CD14-positive monocyte (primary cell): ENCODE data around the gene PPM1D. TPM values are rescaled to one million over a fixed set of nuclear protein-coding genes. Genes with fewer than 3 reads are reported as not detected.
A peak's percentile ranks its signal among the peaks of the same experiment; 100 is the strongest.

ENCODE experiments used
- DNase-seq, 3 donors: peaks; one replicate each; pipeline ENCODE4 v3.0.0-alpha.2; 2011 to 2022
- H2AFZ ChIP-seq: 2 replicates; pipeline ENCODE4 v1.6.0; 2012; ENCODE audit warnings: mild to moderate bottlenecking, low read depth, low read length, inconsistent platforms; ENCODE audit not compliant: insufficient read depth, poor library complexity, severe bottlenecking
- H3K27ac ChIP-seq, 2 donors: 1 replicate in 1 of 2; 2 replicates in 1 of 2; pipeline ENCODE4 v1.5.1; 2012 to 2013; ENCODE audit warnings: low read length in 2 of 2, control low read depth in 1 of 2, inconsistent platforms in 1 of 2, low read depth in 1 of 2, mild to moderate bottlenecking in 1 of 2
- H3K27me3 ChIP-seq, 2 donors: one replicate each; pipeline versions ENCODE4 v1.6.0 to v1.6.1; 2011 to 2013; ENCODE audit warnings: low read length in 2 of 2; ENCODE audit not compliant: control insufficient read depth in 2 of 2, insufficient read depth in 2 of 2
- H3K36me3 ChIP-seq, 2 donors: replicated peaks in 1 of 2; 1 replicate in 1 of 2; 2 replicates in 1 of 2; pipeline versions ENCODE4 v1.5.1 to v1.6.1; 2012 to 2013; ENCODE audit warnings: low read length in 2 of 2, control low read depth in 1 of 2, inconsistent platforms in 1 of 2, mild to moderate bottlenecking in 1 of 2; ENCODE audit not compliant: insufficient read depth in 2 of 2, control insufficient read depth in 1 of 2
- H3K4me1 ChIP-seq, 2 donors: 1 replicate in 1 of 2; 2 replicates in 1 of 2; pipeline versions ENCODE4 v1.5.1 to v1.6.1; 2012 to 2013; ENCODE audit warnings: low read length in 2 of 2, control low read depth in 1 of 2, inconsistent platforms in 1 of 2, mild to moderate bottlenecking in 1 of 2, moderate library complexity in 1 of 2; ENCODE audit not compliant: insufficient read depth in 2 of 2, control insufficient read depth in 1 of 2
- H3K4me2 ChIP-seq: replicated peaks from 2 replicates; pipeline ENCODE3; 2012; ENCODE audit warnings: low read length, moderate library complexity, mild to moderate bottlenecking; ENCODE audit not compliant: poor library complexity, severe bottlenecking; ENCODE audit errors: extremely low read depth
- H3K4me3 ChIP-seq, 3 experiments: fragments of 200-600 bp in 1 of 3; sonication (generic) in 1 of 3; replicated peaks in 1 of 3; 1 replicate in 2 of 3; 2 replicates in 1 of 3; pipeline ENCODE4 v1.5.1; 2011 to 2013; ENCODE audit warnings: low read length in 3 of 3, mild to moderate bottlenecking in 3 of 3, control low read depth in 2 of 3, low read depth in 2 of 3, inconsistent platforms in 1 of 3, moderate library complexity in 1 of 3
- H3K79me2 ChIP-seq: 2 replicates; pipeline ENCODE4 v1.6.0; 2012; ENCODE audit warnings: mild to moderate bottlenecking, control low read depth, inconsistent platforms, low read length, moderate library complexity; ENCODE audit not compliant: insufficient read depth
- H3K9ac ChIP-seq: 2 replicates; pipeline ENCODE4 v1.6.0; 2017; ENCODE audit warnings: low read length, mild to moderate bottlenecking; ENCODE audit not compliant: insufficient read depth, poor library complexity, severe bottlenecking
- H3K9me3 ChIP-seq, 2 donors: replicated peaks in 1 of 2; 1 replicate in 1 of 2; 2 replicates in 1 of 2; pipeline versions ENCODE4 v1.5.1 to v1.6.1; 2012 to 2013; ENCODE audit warnings: low read length in 2 of 2, control low read depth in 1 of 2; ENCODE audit not compliant: control insufficient read depth in 1 of 2, insufficient read depth in 1 of 2
- H4K20me1 ChIP-seq: 2 replicates; pipeline ENCODE4 v1.6.0; 2012; ENCODE audit warnings: mild to moderate bottlenecking, low read length, control low read depth, moderate library complexity; ENCODE audit not compliant: insufficient read depth
- H3K27ac Mint-ChIP-seq, 7 donors: one replicate each; pipeline ENCODE4 v1.8.0; 2020; ENCODE audit warnings: mild to moderate bottlenecking in 7 of 7, mixed read lengths in 7 of 7, moderate library complexity in 6 of 7, inconsistent platforms in 2 of 7
- H3K27me3 Mint-ChIP-seq, 3 donors: one replicate each; pipeline ENCODE4 v1.8.0; 2021 to 2022; ENCODE audit warnings: low read depth in 3 of 3, mild to moderate bottlenecking in 3 of 3, mixed read lengths in 3 of 3, moderate library complexity in 3 of 3, inconsistent platforms in 1 of 3
- H3K36me3 Mint-ChIP-seq, 2 donors: one replicate each; pipeline ENCODE4 v1.8.0; 2020; ENCODE audit warnings: mixed read lengths in 2 of 2, inconsistent platforms in 1 of 2, mild to moderate bottlenecking in 1 of 2
- H3K4me1 Mint-ChIP-seq: one replicate; pipeline ENCODE4 v1.8.0; 2020; ENCODE audit warnings: mild to moderate bottlenecking, mixed read lengths
- H3K4me3 Mint-ChIP-seq, 2 donors: one replicate each; pipeline ENCODE4 v1.8.0; 2020; ENCODE audit warnings: mild to moderate bottlenecking in 2 of 2, mixed read lengths in 2 of 2, moderate library complexity in 1 of 2
- H3K9me3 Mint-ChIP-seq, 7 donors: one replicate each; pipeline ENCODE4 v1.8.0; 2020 to 2022; ENCODE audit warnings: mixed read lengths in 7 of 7, mild to moderate bottlenecking in 6 of 7, moderate library complexity in 6 of 7, inconsistent platforms in 2 of 7
- CTCF ChIP-seq: fragments of 200-600 bp; IDR thresholded peaks from one replicate; pipeline ENCODE4 v1.8.0; 2022; ENCODE audit warnings: antibody characterized with exemption, mild to moderate bottlenecking
- WGBS: methylation state at CpG from one replicate; pipeline ENCODE4 v1.1.5; 2013; ENCODE audit warnings: missing lambda C conversion rate; ENCODE audit not compliant: insufficient coverage; 5-methylcytosine and 5-hydroxymethylcytosine counted together
- intact Hi-C, 2 donors: fragments of 100-400 bp; cut with micrococcal nuclease; formaldehyde crosslinking; loops; one replicate each; pipeline versions ENCODE4 v1.15.0 to v1.15.1; 2023
- polyA plus RNA-seq, 3 donors: library from polyadenylated mRNA; depleted of rRNA in 1 of 3; unstranded in 2 of 3; stranded (reverse) in 1 of 3; fragments of 300-500 nt in 2 of 3; fragments of >200 nt in 1 of 3; fragmentation: Illumina TruSeq in 2 of 3; gene quantifications; 1 replicate in 2 of 3; 2 replicates in 1 of 3; pipeline ENCODE4 v1.2.3, GENCODE V29; 2012 to 2021

Gene PPM1D
- polyA plus RNA-seq, 3 donors, result 4.7 to 7.3 (median 7.2) TPM

GRCh38 chr17:60659156-60659555, 59.2 kb downstream of the PPM1D start:
- peaks cover 75% of the 10 kb centered on the region for H4K20me1 ChIP-seq
- 83% methylated on average over 1 of the region's 1 CpG for WGBS
- H3K79me2 ChIP-seq, result peaks cover 29% of the 10 kb centered on the region
- H3K36me3 Mint-ChIP-seq, result peaks cover 37 to 77% of the 10 kb centered on the region in 2 donors
- no peaks in the 10 kb centered on the region for H3K4me1 ChIP-seq
- H3K36me3 ChIP-seq, result peaks cover 30 to 68% of the 10 kb centered on the region in 2 donors
- H3K9me3 ChIP-seq, result no peaks in the 10 kb centered on the region
- H3K4me3 ChIP-seq, result no peak overlapping the region
- peaks cover 4% of the 10 kb centered on the region for H3K4me1 Mint-ChIP-seq
- H3K4me2 ChIP-seq, result no peak overlapping the region
- no peak for DNase-seq
- no peaks in the 10 kb centered on the region for H3K27me3 ChIP-seq
- no peak overlapping the region for H3K4me3 Mint-ChIP-seq
- H3K9ac ChIP-seq, result no peak overlapping the region
- peak overlapping the region in 1 of 7 donors; percentile 14 for H3K27ac Mint-ChIP-seq
- intact Hi-C loops, result no loop called here
- H3K27ac ChIP-seq, result peak overlapping the region in 1 of 2 donors; percentile 41
- H2AFZ ChIP-seq, result no peak overlapping the region
- peaks cover 0 to 1% (median 0%) of the 10 kb centered on the region in 3 donors for H3K27me3 Mint-ChIP-seq
- H3K9me3 Mint-ChIP-seq, result no peaks in the 10 kb centered on the region
- no peak for TF ChIP-seq CTCF

- H3K4me1 Mint-ChIP-seq, result peaks cover 4% of the 10 kb centered on the region
- no peak overlapping the region for H3K9ac ChIP-seq
- peaks cover 48 to 76% of the 10 kb centered on the region in 2 donors for H3K36me3 Mint-ChIP-seq
- no peak overlapping the region for H3K27ac ChIP-seq
- H3K36me3 ChIP-seq, result peaks cover 46 to 80% of the 10 kb centered on the region in 2 donors
- H4K20me1 ChIP-seq, result peaks cover 58% of the 10 kb centered on the region
- H3K79me2 ChIP-seq, result peaks cover 12% of the 10 kb centered on the region
- peaks cover 0 to 3% (median 0%) of the 10 kb centered on the region in 3 donors for H3K27me3 Mint-ChIP-seq
- intact Hi-C loops, result no loop called here
- H3K4me3 ChIP-seq, result no peak overlapping the region
- no peaks in the 10 kb centered on the region for H3K27me3 ChIP-seq
- H3K9me3 ChIP-seq, result no peaks in the 10 kb centered on the region
- no peak overlapping the region for H3K4me2 ChIP-seq
- H3K27ac Mint-ChIP-seq, result no peak overlapping the region
- no peak for DNase-seq
- H3K4me3 Mint-ChIP-seq, result no peak overlapping the region
- no CpG with 5 or more reads among the region's 2 CpGs for WGBS
- H3K4me1 ChIP-seq, result no peaks in the 10 kb centered on the region
- no peaks in the 10 kb centered on the region for H3K9me3 Mint-ChIP-seq
- no peak overlapping the region for H2AFZ ChIP-seq
- no peak for TF ChIP-seq CTCF
These were observed 61.5 kb downstream of the PPM1D start for GRCh38 chr17:60661489-60661888.
